AG08396 (cell line): ENCODE measurements around the gene OR4X1.
"Not testable (repeated sequence)": the region's sequence is repeated elsewhere in the genome, so short reads cannot be mapped to it uniquely, and the experiment has no call there.

Source experiments
- DNase-seq: peaks from one replicate; pipeline ENCODE4 v3.0.0; 2012; ENCODE audit warnings: low spot score, mixed read lengths

The OR4X1 gene

GRCh38 chr11:48263423-48263911, at the start of gene OR4X1:
OR4X1 (plus strand) TSS chr11:48263861; CDS start chr11:48263861, 0 bp downstream.
- DNase-seq: no peak

- DNase-seq: no peak
These were observed 47.2 kb upstream of the OR4X1 start, which contains the start of gene OR4B1 for GRCh38 chr11:48216510-48216909. OR4B1 (plus strand) TSS chr11:48216810; CDS start chr11:48216810, 0 bp downstream.

GRCh38 chr11:48228761-48229160, 34.9 kb upstream of the OR4X1 start:
- no peak for DNase-seq

- not testable (repeated sequence) for DNase-seq
These were observed 33.6 kb upstream of the OR4X1 start for GRCh38 chr11:48230057-48230456.

- no peak for DNase-seq
These were observed 25.9 kb upstream of the OR4X1 start for GRCh38 chr11:48237727-48238126.

- DNase-seq: no peak
These were observed 21.2 kb upstream of the OR4X1 start for GRCh38 chr11:48242501-48242900.

GRCh38 chr11:48244804-48245203, 18.9 kb upstream of the OR4X1 start, which contains the start of gene OR4X2:
OR4X2 (plus strand) TSS chr11:48245104; CDS start chr11:48245104, 0 bp downstream.
- no peak for DNase-seq

- no peak for DNase-seq
These were observed 14.8 kb upstream of the OR4X1 start for GRCh38 chr11:48248902-48249301.

- DNase-seq: no peak
These were observed 2.1 kb upstream of the OR4X1 start for GRCh38 chr11:48261600-48261999.

GRCh38 chr11:48270621-48271020, 7.0 kb downstream of the OR4X1 start:
- DNase-seq: no peak

GRCh38 chr11:48272606-48273005, 8.9 kb downstream of the OR4X1 start:
- DNase-seq: no peak

GRCh38 chr11:48305923-48306322, 42.3 kb downstream of the OR4X1 start, which contains the start of gene OR4S1:
OR4S1 (plus strand) TSS chr11:48306223; CDS start chr11:48306223, 0 bp downstream.
- no peak for DNase-seq

GRCh38 chr11:48307760-48308386, 44.2 kb downstream of the OR4X1 start:
- DNase-seq: peak; percentile 52

- DNase-seq: not testable (repeated sequence)
These were observed 49.9 kb downstream of the OR4X1 start for GRCh38 chr11:48313590-48313989.
